Activated naive CD4-positive, alpha-beta T cell treated with anti-CD3 and anti-CD28 coated beads for 36 hours (primary cell): ENCODE results near the gene CLTCL1. TPM values are rescaled to one million over a fixed set of nuclear protein-coding genes. Genes with fewer than 3 reads are reported as not detected.
"Not testable (repeated sequence)": the region's sequence is repeated elsewhere in the genome, so short reads cannot be mapped to it uniquely, and the experiment has no call there.

Experiments
- CTCF ChIA-PET: fragments of 350-600 bp; sonication (Branson Sonifier 250); formaldehyde crosslinking; loops from one replicate; lab custom pipeline; 2021; ENCODE audit warnings: antibody characterized with exemption; lab: Charles Lee
- DNase-seq: peaks from one replicate; pipeline ENCODE4 v3.0.0-alpha.2; 2020
- H3K27ac Mint-ChIP-seq: one replicate; pipeline ENCODE4 v1.8.0; 2021; ENCODE audit warnings: mild to moderate bottlenecking, mixed read lengths
- H3K27me3 Mint-ChIP-seq: one replicate; pipeline ENCODE4 v1.8.0; 2021; ENCODE audit warnings: low read depth, mixed read lengths
- H3K36me3 Mint-ChIP-seq: one replicate; pipeline ENCODE4 v1.8.0; 2021; ENCODE audit warnings: low read depth, mixed read lengths
- H3K4me1 Mint-ChIP-seq: one replicate; pipeline ENCODE4 v1.8.0; 2021; ENCODE audit warnings: low read depth, mixed read lengths
- H3K4me3 Mint-ChIP-seq: one replicate; pipeline ENCODE4 v1.8.0; 2021; ENCODE audit warnings: mild to moderate bottlenecking, moderate library complexity, mixed read lengths
- H3K9me3 Mint-ChIP-seq: one replicate; pipeline ENCODE4 v1.8.0; 2021; ENCODE audit warnings: mixed read lengths
- intact Hi-C: fragments of 100-400 bp; cut with micrococcal nuclease; formaldehyde crosslinking; loops from one replicate; pipeline ENCODE4 v1.15.1; 2023
- total RNA-seq, 2 experiments: library from RNA; stranded (reverse); gene quantifications; one replicate each; pipeline ENCODE4 v1.2.3, GENCODE V29; 2021

CLTCL1 gene
- total RNA-seq, 2 experiments from 2014 or later, result 0.57 to 1.0 TPM

- intact Hi-C loops, result no loop called here
- H3K4me1 Mint-ChIP-seq, result peaks cover 39% of the 10 kb centered on the region
- CTCF ChIA-PET, result no interaction called here
These were observed 119.1 kb downstream of the CLTCL1 start for GRCh38 chr22:19172213-19173046.

GRCh38 chr22:19169947-19170318 is 121.6 kb downstream of the CLTCL1 start:
- peaks cover 36% of the 10 kb centered on the region for H3K27me3 Mint-ChIP-seq
- CTCF ChIA-PET, result no interaction called here
- H3K4me3 Mint-ChIP-seq, result peak overlapping the region; percentile 96
- H3K4me1 Mint-ChIP-seq, result peaks cover 34% of the 10 kb centered on the region
- H3K36me3 Mint-ChIP-seq, result peaks cover 4% of the 10 kb centered on the region
- no peaks in the 10 kb centered on the region for H3K9me3 Mint-ChIP-seq
- intact Hi-C loops, result no loop called here
- no peak overlapping the region for H3K27ac Mint-ChIP-seq
- DNase-seq, result no peak

More at GRCh38 chr22:19172213-19173046, 119.1 kb downstream of the CLTCL1 start:
- Mint-ChIP-seq H3K9me3 (no peaks in the 10 kb centered on the region), H3K36me3 (peaks cover 6% of the 10 kb centered on the region), H3K4me3 (peak overlapping the region; percentile 96), H3K27me3 (peaks cover 26% of the 10 kb centered on the region), H3K27ac (peak overlapping the region; percentile 80)
- no peak for DNase-seq

GRCh38 chr22:19169002-19169946 is 122.2 kb downstream of the CLTCL1 start:
- no peak for DNase-seq
- Mint-ChIP-seq H3K27ac (no peak overlapping the region), H3K36me3 (peaks cover 4% of the 10 kb centered on the region), H3K9me3 (no peaks in the 10 kb centered on the region), H3K27me3 (peaks cover 40% of the 10 kb centered on the region), H3K4me3 (peak overlapping the region; percentile 48), H3K4me1 (peaks cover 32% of the 10 kb centered on the region)
- intact Hi-C loops, result no loop called here
- CTCF ChIA-PET, result no interaction called here

- no peak overlapping the region for H3K27ac Mint-ChIP-seq
- intact Hi-C loops, result no loop called here
- peaks cover 4% of the 10 kb centered on the region for H3K36me3 Mint-ChIP-seq
- H3K4me3 Mint-ChIP-seq, result no peak overlapping the region
- no peaks in the 10 kb centered on the region for H3K9me3 Mint-ChIP-seq
- DNase-seq, result no peak
- CTCF ChIA-PET, result interaction anchor here (1.5 kb wide), 1 partner anchor 462 kb away, joined by 3 read pairs; no protein-coding TSS in a partner anchor
- peaks cover 23% of the 10 kb centered on the region for H3K4me1 Mint-ChIP-seq
- peaks cover 40% of the 10 kb centered on the region for H3K27me3 Mint-ChIP-seq
These were observed 123.2 kb downstream of the CLTCL1 start for GRCh38 chr22:19168088-19168890.

- CTCF ChIA-PET, result interaction anchor here (1.5 kb wide), 1 partner anchor 463 kb away, joined by 3 read pairs; no protein-coding TSS in a partner anchor
- Mint-ChIP-seq H3K4me1 (peaks cover 13% of the 10 kb centered on the region), H3K27ac (no peak overlapping the region), H3K9me3 (no peaks in the 10 kb centered on the region), H3K36me3 (peaks cover 4% of the 10 kb centered on the region), H3K4me3 (no peak overlapping the region), H3K27me3 (peaks cover 40% of the 10 kb centered on the region)
- intact Hi-C loops, result no loop called here
- no peak for DNase-seq
These were observed 124.2 kb downstream of the CLTCL1 start for GRCh38 chr22:19167106-19167869.

- CTCF ChIA-PET, result no interaction called here
- peaks cover 1% of the 10 kb centered on the region for H3K36me3 Mint-ChIP-seq
- H3K27ac Mint-ChIP-seq, result no peak overlapping the region
- H3K27me3 Mint-ChIP-seq, result peaks cover 40% of the 10 kb centered on the region
- no peak for DNase-seq
- no peak overlapping the region for H3K4me3 Mint-ChIP-seq
- H3K9me3 Mint-ChIP-seq, result no peaks in the 10 kb centered on the region
- intact Hi-C loops, result no loop called here
- peaks cover 11% of the 10 kb centered on the region for H3K4me1 Mint-ChIP-seq
These were observed 125.1 kb downstream of the CLTCL1 start for GRCh38 chr22:19166421-19166820.

- intact Hi-C loops, result no loop called here
- Mint-ChIP-seq H3K4me3 (no peak overlapping the region), H3K27me3 (peaks cover 34% of the 10 kb centered on the region), H3K9me3 (no peaks in the 10 kb centered on the region), H3K27ac (no peak overlapping the region), H3K36me3 (no peaks in the 10 kb centered on the region), H3K4me1 (peaks cover under 1% of the 10 kb centered on the region)
- CTCF ChIA-PET, result no interaction called here
- no peak for DNase-seq
These were observed 127.1 kb downstream of the CLTCL1 start for GRCh38 chr22:19164425-19164824.

- H3K4me1 Mint-ChIP-seq, intact Hi-C loops, CTCF ChIA-PET, H3K9me3 Mint-ChIP-seq, DNase-seq, H3K36me3 Mint-ChIP-seq, H3K4me3 Mint-ChIP-seq, H3K27ac Mint-ChIP-seq: not testable (repeated sequence)
- peaks cover 17% of the 10 kb centered on the region for H3K27me3 Mint-ChIP-seq
These were observed 132.9 kb downstream of the CLTCL1 start for GRCh38 chr22:19158649-19159048.

GRCh38 chr22:19156109-19156508 is 135.4 kb downstream of the CLTCL1 start:
- H3K27me3 Mint-ChIP-seq, result peaks cover 35% of the 10 kb centered on the region
- DNase-seq, H3K36me3 Mint-ChIP-seq, H3K9me3 Mint-ChIP-seq, H3K4me1 Mint-ChIP-seq, H3K27ac Mint-ChIP-seq, H3K4me3 Mint-ChIP-seq, CTCF ChIA-PET, intact Hi-C loops: not testable (repeated sequence)

GRCh38 chr22:19152942-19153883 is 138.3 kb downstream of the CLTCL1 start:
- H3K27ac Mint-ChIP-seq, result no peak overlapping the region
- H3K9me3 Mint-ChIP-seq, result no peaks in the 10 kb centered on the region
- no peak overlapping the region for H3K4me3 Mint-ChIP-seq
- H3K4me1 Mint-ChIP-seq, result peaks cover 9% of the 10 kb centered on the region
- H3K36me3 Mint-ChIP-seq, result peaks cover 6% of the 10 kb centered on the region
- no peak for DNase-seq
- CTCF ChIA-PET, result interaction anchor here (1.3 kb wide), 1 partner anchor 9 kb away, joined by 3 read pairs; the partner anchor contains the start of gene ESS2
- H3K27me3 Mint-ChIP-seq, result peaks cover 44% of the 10 kb centered on the region
- intact Hi-C loops, result no loop called here
